Stomach (tissue), 9 donors: ENCODE measurements around the gene NMS. TPM values are rescaled to one million over a fixed set of nuclear protein-coding genes. Genes with fewer than 3 reads are reported as not detected.

Experiments
- DNase-seq, 2 donors: peaks; one replicate each; pipeline versions ENCODE4 v3.0.0 to v3.0.0-alpha.2; 2013 to 2019
- H3K27ac ChIP-seq, 5 donors: fragments of 200-600 bp in 4 of 5; sonication (generic) in 4 of 5; one replicate each; pipeline ENCODE4 v1.5.1; 2013 to 2019; ENCODE audit warnings: mild to moderate bottlenecking in 1 of 5, moderate library complexity in 1 of 5
- H3K27me3 ChIP-seq, 3 donors: fragments of 200-600 bp; sonication (generic); one replicate each; pipeline ENCODE4 v1.5.1; 2017 to 2019; ENCODE audit warnings: mixed run types in 1 of 3
- H3K36me3 ChIP-seq, 4 donors: fragments of 200-600 bp; sonication (generic); 1 replicate in 3 of 4; 2 replicates in 1 of 4; pipeline ENCODE4 v1.5.1; 2016 to 2019
- H3K4me1 ChIP-seq, 4 donors: fragments of 200-600 bp; sonication (generic); one replicate each; pipeline ENCODE4 v1.5.1; 2016 to 2019
- H3K4me3 ChIP-seq, 4 donors: fragments of 200-600 bp; sonication (generic) in 3 of 4; one replicate each; pipeline ENCODE4 v1.5.1; 2016 to 2019; ENCODE audit warnings: mild to moderate bottlenecking in 1 of 4
- H3K9me3 ChIP-seq, 4 donors: fragments of 200-600 bp; sonication (generic); one replicate each; pipeline ENCODE4 v1.5.1; 2016 to 2019
- CTCF ChIP-seq, 7 experiments: fragments of 450-650 bp in 4 of 7; fragments of 200-600 bp in 3 of 7; sonication (generic) in 3 of 7; IDR thresholded peaks; one replicate each; pipeline ENCODE4 v1.5.1; 2016 to 2019; ENCODE audit warnings: antibody characterized with exemption in 7 of 7, control low read depth in 2 of 7, mild to moderate bottlenecking in 1 of 7
- EP300 ChIP-seq: sonication (generic); formaldehyde crosslinking; IDR thresholded peaks from one replicate; pipeline ENCODE4 v1.6.1; 2017; ENCODE audit warnings: antibody characterized with exemption
- POLR2A ChIP-seq, 4 donors: fragments of 450-650 bp; IDR thresholded peaks; one replicate each; pipeline ENCODE4 v1.6.1; 2016; ENCODE audit warnings: antibody characterized with exemption in 4 of 4, control low read depth in 2 of 4, mild to moderate bottlenecking in 1 of 4, moderate library complexity in 1 of 4
- POLR2AphosphoS5 ChIP-seq, 3 donors: sonication (generic); formaldehyde crosslinking; IDR thresholded peaks; one replicate each; pipeline ENCODE4 v1.6.1; 2016; ENCODE audit warnings: antibody characterized with exemption in 3 of 3
- WGBS, 5 donors: extraction: QIAGEN DNeasy Blood & Tissue Kit in 3 of 5; methylation state at CpG; one replicate each; pipeline versions ENCODE4 v1.1.5 to v1.1.7; 2013 to 2018; 5-methylcytosine and 5-hydroxymethylcytosine counted together
- intact Hi-C: fragments of 100-400 bp; cut with DNase I; formaldehyde crosslinking; loops from one replicate; pipeline ENCODE4 v1.15.1; 2023; ENCODE audit warnings: low total_unique reads
- polyA plus RNA-seq, 3 donors: library from polyadenylated mRNA; stranded (reverse); fragments of 200-250 nt; gene quantifications; one replicate each; pipeline ENCODE4 v1.2.3, GENCODE V29; 2013
- total RNA-seq, 5 donors: library from RNA; depleted of rRNA; stranded (reverse); fragments of >200 nt; gene quantifications; one replicate each; pipeline versions ENCODE4 v1.1.0 to v1.2.3, GENCODE V29; 2014 to 2016
- donor health status: healthy with polysubstance abuse.
- donor health status: Bipolar disorder and iron deficiency.
- donor health status: healthy.

The NMS gene
- total and polyA plus RNA-seq, 8 donors: not detected

GRCh38 chr2:100425107-100425506, 45.2 kb upstream of the NMS start:
- Histone ChIP-seq H3K4me1 (peaks cover 0 to 10% (median 2%) of the 10 kb centered on the region in 4 donors), H3K9me3 (no peaks in the 10 kb centered on the region), H3K27me3 (no peaks in the 10 kb centered on the region), H3K27ac (peak overlapping the region in 2 of 5 donors; percentile 1 to 48), H3K36me3 (no peaks in the 10 kb centered on the region), H3K4me3 (no peak overlapping the region)
- WGBS, 5 donors: 60 to 89% (median 78%) methylated on average over 4 of the region's 4 CpGs
- intact Hi-C loops: no loop called here
- TF ChIP-seq EP300 (no peak), POLR2AphosphoS5 (IDR thresholded peaks at IDR 0.05) (peak in 1 of 3 donors; percentile 19)
- peak in 1 of 2 donors; percentile 60 for DNase-seq

GRCh38 chr2:100425573-100426383, 44.5 kb upstream of the NMS start:
- WGBS, 5 donors: 73 to 88% (median 84%) methylated on average over 15 of the region's 15 CpGs
- TF ChIP-seq POLR2AphosphoS5 (IDR thresholded peaks at IDR 0.05): no peak
- TF ChIP-seq POLR2A (IDR thresholded peaks at IDR 0.05): no peak
- TF ChIP-seq CTCF (IDR thresholded peaks at IDR 0.05): no peak
- no peak for TF ChIP-seq EP300
- no peaks in the 10 kb centered on the region for H3K36me3 ChIP-seq
- H3K9me3 ChIP-seq: peaks cover 0 to 4% (median 2%) of the 10 kb centered on the region in 4 donors
- H3K27ac ChIP-seq: peak overlapping the region in 2 of 5 donors; percentile 1 to 48
- intact Hi-C loops: no loop called here
- H3K4me1 ChIP-seq: peaks cover 0 to 10% (median 2%) of the 10 kb centered on the region in 4 donors
- no peak overlapping the region for H3K4me3 ChIP-seq
- no peak for DNase-seq
- no peaks in the 10 kb centered on the region for H3K27me3 ChIP-seq

GRCh38 chr2:100426384-100426720, 43.9 kb upstream of the NMS start:
- Histone ChIP-seq H3K27ac (peak overlapping the region in 1 of 5 donors; percentile 24), H3K27me3 (no peaks in the 10 kb centered on the region), H3K9me3 (peaks cover 0 to 7% (median 2%) of the 10 kb centered on the region in 4 donors), H3K36me3 (no peaks in the 10 kb centered on the region), H3K4me1 (peaks cover 0 to 10% (median 2%) of the 10 kb centered on the region in 4 donors), H3K4me3 (no peak overlapping the region)
- 79 to 89% (median 87%) methylated on average over 18 of the region's 18 CpGs for WGBS, 5 donors
- TF ChIP-seq POLR2AphosphoS5 (IDR thresholded peaks at IDR 0.05): no peak
- TF ChIP-seq CTCF (IDR thresholded peaks at IDR 0.05): no peak
- no peak for TF ChIP-seq EP300
- no peak for TF ChIP-seq POLR2A (IDR thresholded peaks at IDR 0.05)
- intact Hi-C loops: no loop called here
- DNase-seq: no peak

GRCh38 chr2:100427111-100427510, 43.2 kb upstream of the NMS start:
- peaks cover 0 to 7% (median 2%) of the 10 kb centered on the region in 4 donors for H3K9me3 ChIP-seq
- H3K4me1 ChIP-seq: peaks cover 0 to 10% (median 2%) of the 10 kb centered on the region in 4 donors
- DNase-seq: no peak
- no peaks in the 10 kb centered on the region for H3K27me3 ChIP-seq
- no peaks in the 10 kb centered on the region for H3K36me3 ChIP-seq
- H3K4me3 ChIP-seq: no peak overlapping the region
- H3K27ac ChIP-seq: no peak overlapping the region
- 87 to 94% (median 91%) methylated on average over 12 of the region's 12 CpGs for WGBS, 5 donors
- intact Hi-C loops: no loop called here
- TF ChIP-seq EP300 (no peak), POLR2AphosphoS5 (IDR thresholded peaks at IDR 0.05) (no peak), POLR2A (IDR thresholded peaks at IDR 0.05) (no peak), CTCF (IDR thresholded peaks at IDR 0.05) (no peak)
